ENCODE measurements around the gene LIMK2.
"Not testable (repeated sequence)": the region's sequence is repeated elsewhere in the genome, so short reads cannot be mapped to it uniquely, and the experiment has no call there.

LIMK2 gene

DNA sequence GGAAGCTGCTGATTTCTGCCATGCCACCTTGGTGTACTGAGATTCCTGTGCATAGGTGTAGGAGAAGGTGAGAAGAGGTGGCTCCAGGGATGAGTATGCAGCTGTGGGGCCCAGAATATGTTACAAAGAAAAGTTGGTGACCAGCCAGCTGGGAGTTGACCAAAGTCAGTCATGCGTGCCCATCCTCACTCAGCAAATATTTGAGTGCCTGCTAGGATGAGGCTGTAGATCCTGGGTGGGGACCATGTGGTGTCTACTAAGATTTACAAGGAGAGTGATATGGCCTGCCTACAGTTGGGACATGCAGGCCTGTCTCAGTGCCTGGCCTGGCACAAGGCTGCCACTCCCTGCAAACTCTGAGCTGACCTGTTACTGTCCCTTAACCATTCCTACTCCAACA, 32.8 kb upstream of the LIMK2 start:
- TF ChIP-seq, protein P1, sequence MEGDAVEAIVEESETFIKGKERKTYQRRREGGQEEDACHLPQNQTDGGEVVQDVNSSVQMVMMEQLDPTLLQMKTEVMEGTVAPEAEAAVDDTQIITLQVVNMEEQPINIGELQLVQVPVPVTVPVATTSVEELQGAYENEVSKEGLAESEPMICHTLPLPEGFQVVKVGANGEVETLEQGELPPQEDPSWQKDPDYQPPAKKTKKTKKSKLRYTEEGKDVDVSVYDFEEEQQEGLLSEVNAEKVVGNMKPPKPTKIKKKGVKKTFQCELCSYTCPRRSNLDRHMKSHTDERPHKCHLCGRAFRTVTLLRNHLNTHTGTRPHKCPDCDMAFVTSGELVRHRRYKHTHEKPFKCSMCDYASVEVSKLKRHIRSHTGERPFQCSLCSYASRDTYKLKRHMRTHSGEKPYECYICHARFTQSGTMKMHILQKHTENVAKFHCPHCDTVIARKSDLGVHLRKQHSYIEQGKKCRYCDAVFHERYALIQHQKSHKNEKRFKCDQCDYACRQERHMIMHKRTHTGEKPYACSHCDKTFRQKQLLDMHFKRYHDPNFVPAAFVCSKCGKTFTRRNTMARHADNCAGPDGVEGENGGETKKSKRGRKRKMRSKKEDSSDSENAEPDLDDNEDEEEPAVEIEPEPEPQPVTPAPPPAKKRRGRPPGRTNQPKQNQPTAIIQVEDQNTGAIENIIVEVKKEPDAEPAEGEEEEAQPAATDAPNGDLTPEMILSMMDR (conservative IDR thresholded peaks at IDR 0.05): no peak
- peak; percentile 48; the same call in 1 of the 2 replicates for TF ChIP-seq ZFX (IDR thresholded peaks at IDR 0.05)
- H3K27ac ChIP-seq: peak overlapping the region; percentile 92

DNA sequence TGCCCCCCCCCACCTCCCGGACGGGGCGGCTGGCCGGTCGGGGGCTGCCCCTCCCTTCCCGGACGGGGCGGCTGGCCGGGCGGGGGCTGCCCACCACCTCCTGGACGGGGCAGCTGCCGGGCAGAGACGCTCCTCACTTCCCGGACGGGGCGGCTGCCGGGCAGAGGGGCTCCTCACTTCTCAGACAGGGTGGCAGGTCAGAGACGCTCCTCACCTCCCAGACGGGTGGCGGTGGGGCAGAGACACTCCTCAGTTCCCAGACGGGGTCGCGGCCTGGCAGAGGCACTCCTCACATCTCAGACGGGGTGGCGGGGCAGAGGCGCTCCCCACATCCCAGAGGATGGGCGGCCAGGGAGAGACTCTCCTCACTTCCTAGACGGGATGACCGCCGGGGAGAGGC, 28.1 kb upstream of the LIMK2 start:
- no peak for TF ChIP-seq ZFX (IDR thresholded peaks at IDR 0.05)
- TF ChIP-seq, protein P1 (conservative IDR thresholded peaks at IDR 0.05): no peak
- H3K27ac ChIP-seq: no peak overlapping the region

DNA sequence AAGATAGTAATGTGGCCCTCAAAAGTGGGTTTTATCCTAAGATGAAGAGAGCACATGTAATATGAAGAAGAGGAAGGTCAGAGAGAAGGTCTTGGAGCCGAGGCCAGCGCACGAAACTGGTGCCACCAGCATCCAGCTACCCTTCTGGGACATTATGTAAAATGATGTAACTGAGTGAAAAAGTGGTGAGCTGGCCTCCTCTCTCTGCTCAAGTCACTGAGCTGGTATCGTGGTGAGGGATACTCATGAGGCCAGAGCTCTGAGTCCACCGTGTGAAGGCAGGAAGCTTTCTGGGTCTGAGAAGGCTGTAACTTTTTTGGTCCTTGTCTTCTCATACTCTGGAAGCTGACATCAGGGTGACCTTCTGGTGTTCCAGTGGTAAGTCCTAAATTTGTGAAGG, 27.0 kb upstream of the LIMK2 start:
- no peak overlapping the region for H3K27ac ChIP-seq
- TF ChIP-seq, protein P1 (conservative IDR thresholded peaks at IDR 0.05): no peak
- no peak for TF ChIP-seq ZFX (IDR thresholded peaks at IDR 0.05)

DNA sequence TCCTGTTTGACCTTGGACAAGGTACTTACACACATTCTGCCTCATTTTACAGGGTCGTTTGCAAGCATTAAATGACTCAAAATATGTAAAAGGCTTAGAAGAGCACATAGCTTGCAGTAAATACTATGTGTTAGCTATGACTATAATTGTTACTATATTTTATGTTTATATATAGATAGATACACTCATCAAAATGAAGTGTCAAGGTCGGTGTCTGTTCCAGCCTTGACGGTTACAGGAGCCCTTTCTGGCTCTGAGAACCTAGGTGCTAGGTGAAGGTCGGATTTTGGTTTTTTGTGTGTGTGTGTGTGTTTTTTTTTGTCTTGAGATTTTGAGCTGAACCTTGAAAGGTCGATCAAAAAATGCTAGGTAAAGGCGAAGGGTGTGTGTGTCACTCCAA, 24.5 kb upstream of the LIMK2 start:
- TF ChIP-seq ZFX (IDR thresholded peaks at IDR 0.05): no peak
- TF ChIP-seq, protein P1 (conservative IDR thresholded peaks at IDR 0.05): no peak
- H3K27ac ChIP-seq: no peak overlapping the region

DNA sequence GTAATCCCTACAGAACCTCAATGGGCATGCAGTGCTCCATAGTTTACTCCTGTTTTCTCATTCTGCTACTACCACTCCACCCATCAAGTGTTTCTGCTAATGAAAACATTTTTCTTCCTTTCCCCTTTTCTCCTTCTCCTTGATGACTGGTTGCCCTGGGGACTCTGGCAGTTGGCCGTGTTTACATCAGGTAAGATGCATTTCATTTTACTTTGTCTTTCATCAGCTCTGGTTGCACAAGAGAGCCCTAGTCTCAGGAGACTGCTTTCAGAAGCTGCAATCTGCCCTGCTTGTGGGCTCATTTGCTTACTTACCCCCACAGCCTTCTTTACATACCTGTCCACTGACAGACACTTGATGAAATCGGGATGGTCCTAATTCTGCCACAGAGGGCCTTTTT, 19.6 kb upstream of the LIMK2 start:
- H3K27ac ChIP-seq: no peak overlapping the region
- TF ChIP-seq, protein P1 (conservative IDR thresholded peaks at IDR 0.05): no peak
- no peak for TF ChIP-seq ZFX (IDR thresholded peaks at IDR 0.05)

DNA sequence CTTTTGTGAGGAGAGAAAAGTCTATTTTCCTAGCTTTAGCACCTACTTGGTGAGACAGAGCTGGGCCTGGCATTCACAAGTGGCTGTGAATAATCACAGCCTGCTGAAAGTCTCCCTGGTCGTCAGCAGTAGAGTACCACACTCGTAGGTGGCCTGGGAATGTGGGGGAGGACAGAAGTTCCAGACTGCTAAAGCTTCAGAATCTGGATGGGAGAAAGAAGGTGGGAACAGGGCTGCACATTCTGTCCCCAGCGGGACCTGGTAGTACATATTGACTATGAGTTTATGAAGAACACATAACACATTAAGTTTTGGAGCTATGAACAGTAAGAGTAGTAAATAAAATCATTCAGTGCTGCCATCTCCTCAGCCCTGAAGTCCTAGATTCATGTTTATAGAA, 19.0 kb upstream of the LIMK2 start:
- H3K27ac ChIP-seq: no peak overlapping the region
- no peak for TF ChIP-seq ZFX (IDR thresholded peaks at IDR 0.05)
- TF ChIP-seq, protein P1 (conservative IDR thresholded peaks at IDR 0.05): no peak

DNA sequence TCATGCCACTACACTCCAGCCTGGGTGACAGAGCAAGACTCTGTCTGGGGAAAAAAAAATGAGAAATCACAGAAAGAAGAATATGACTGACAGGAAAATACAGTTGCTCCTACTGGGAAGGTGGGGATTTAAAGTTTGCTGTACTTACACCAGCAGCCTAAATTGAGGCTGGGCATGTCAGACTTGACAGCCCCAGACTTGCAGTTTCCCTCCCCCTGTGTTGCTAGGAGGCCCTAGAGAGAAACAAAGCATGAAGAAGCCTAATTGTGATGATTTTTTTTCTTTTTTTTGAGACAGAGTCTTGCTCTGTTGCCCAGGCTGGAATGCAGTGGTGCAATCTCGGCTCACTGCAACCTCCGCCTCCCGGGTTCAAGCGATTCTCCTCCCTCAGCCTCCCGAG, 17.4 kb upstream of the LIMK2 start:
- H3K27ac ChIP-seq: not testable (repeated sequence)

DNA sequence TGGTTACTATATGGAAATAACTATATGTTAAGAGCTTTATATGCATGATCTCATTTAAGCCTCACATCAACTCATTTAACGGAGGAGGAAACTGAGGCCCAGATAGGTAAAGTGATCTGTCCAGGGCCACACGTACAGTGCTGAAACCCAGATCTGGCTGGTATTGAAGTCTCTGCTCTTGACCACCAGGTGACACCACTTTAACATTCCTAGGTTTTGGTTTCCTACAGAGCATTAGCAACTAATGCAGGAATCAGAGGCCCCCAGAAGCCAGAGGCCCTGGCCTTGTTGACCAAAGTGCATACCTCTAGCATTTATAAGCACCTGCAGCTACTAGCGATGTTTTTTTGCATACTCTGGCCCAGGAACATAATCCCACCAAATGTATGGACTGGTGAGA, 12.9 kb upstream of the LIMK2 start:
- no peak for TF ChIP-seq ZFX (IDR thresholded peaks at IDR 0.05)
- TF ChIP-seq, protein P1 (conservative IDR thresholded peaks at IDR 0.05): no peak
- no peak overlapping the region for H3K27ac ChIP-seq

DNA sequence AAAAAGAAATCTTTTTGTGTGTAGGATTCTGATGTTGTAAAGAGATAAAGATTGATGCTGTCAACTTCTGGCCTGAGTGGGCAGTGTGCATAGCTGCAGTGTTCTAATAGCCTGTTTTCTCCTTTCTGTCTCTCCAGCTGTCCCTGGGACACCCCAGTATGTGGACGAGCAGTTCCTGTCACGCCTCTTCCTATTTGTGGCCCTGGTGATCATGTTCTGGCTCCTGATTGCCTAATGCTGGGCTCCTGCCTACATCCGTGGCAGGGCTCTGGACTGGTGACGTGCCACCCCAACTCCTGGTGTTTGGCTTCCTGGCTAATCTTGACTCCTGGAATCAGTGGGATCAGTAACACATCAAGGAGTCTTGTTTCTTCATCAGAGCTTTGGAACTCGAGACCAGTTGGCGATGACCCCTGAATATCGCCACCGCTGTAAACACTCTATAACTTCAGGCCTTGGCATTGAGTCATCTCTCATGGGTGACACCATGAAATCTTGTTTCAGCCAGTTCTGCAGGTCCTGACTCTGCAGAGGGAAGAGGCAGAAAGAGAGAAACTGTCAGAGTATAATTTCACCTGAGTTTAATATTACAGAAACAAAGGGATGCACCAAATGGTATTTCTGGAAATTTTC, 7.6 kb upstream of the LIMK2 start:
- H3K27ac ChIP-seq: peak overlapping the region; percentile 39

DNA sequence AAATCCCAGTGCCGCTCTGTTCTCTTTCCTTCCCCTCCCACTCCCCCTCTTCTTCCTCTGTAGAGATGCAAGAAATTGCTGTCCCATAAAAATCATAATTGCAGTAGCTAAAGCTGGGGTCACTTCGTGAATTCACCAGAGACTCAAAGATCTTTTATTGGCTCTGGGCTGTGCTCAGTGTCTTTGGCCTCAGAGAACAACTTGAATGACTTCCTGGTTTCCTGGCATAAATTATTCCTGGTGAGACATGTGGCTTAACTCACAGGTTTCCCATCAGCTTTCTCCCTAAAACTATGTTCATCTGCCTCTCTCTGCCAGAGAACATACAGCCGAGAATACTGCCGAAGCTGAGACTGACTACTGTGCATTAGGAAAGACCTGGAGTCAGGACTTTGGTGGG, 7.0 kb upstream of the LIMK2 start:
- H3K27ac ChIP-seq: peak overlapping the region; percentile 8; the same call in 1 of the 2 replicates

DNA sequence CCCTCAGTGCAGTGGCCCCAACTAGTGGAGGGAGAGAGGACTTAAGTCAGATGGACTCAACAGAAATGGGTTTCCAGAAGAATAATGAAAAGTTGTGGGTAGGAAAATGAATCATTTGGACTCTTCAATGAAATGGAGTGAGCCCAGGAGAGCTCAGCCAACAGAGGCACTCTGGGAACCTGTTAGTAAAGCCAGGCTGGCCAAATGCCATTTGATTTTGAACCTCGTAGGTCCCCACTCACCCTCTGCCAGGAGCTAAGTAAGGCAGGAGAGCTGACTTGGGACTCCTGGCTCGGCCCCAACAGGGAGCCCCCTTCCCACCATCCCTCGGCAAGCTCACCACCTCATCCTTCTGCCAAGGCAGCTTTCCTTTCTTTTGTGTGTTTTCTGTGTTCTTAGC, 5.6 kb upstream of the LIMK2 start:
- H3K27ac ChIP-seq: peak overlapping the region; percentile 81

Measured in C4-2B (cell line).